ENCODE measurements around the gene TOMM6. TPM values are rescaled to one million over a fixed set of nuclear protein-coding genes. Genes with fewer than 3 reads are reported as not detected.

Gene TOMM6
- total and polyA plus RNA-seq, 3 donors from 2014 or later = 168 to 233 (median 172) TPM

GRCh38 chr6:41757271-41757670 lies 30.2 kb upstream of the TOMM6 start:
- Histone ChIP-seq H3K4me1 (no peaks in the 10 kb centered on the region), H3K9me3 (no peaks in the 10 kb centered on the region), H3K27ac (no peak overlapping the region), H3K27me3 (no peaks in the 10 kb centered on the region), H3K36me3 (ENCODE audit: low read depth, missing control alignments) (no peaks in the 10 kb centered on the region), H3K4me3 (no peak overlapping the region)
- WGBS, 2 donors = 86 to 87% methylated on average over 4 to 6 of the region's 6 CpGs
- TF ChIP-seq CTCF (IDR thresholded peaks at IDR 0.05) = no peak
- no peak for TF ChIP-seq POLR2A (IDR thresholded peaks at IDR 0.05)
- intact Hi-C loops (cut with DNase I; ENCODE audit: low total_unique reads) = no loop called here
- DNase-seq = no peak

- intact Hi-C loops (cut with DNase I; ENCODE audit: low total_unique reads) = no loop called here
- H3K36me3 ChIP-seq (ENCODE audit: low read depth, missing control alignments) = no peaks in the 10 kb centered on the region
- H3K4me1 ChIP-seq = no peaks in the 10 kb centered on the region
- 48 to 74% methylated on average over 5 to 8 of the region's 8 CpGs for WGBS, 2 donors
- no peak overlapping the region for H3K27ac ChIP-seq
- H3K4me3 ChIP-seq = no peak overlapping the region
- DNase-seq = no peak
- no peaks in the 10 kb centered on the region for H3K9me3 ChIP-seq
- TF ChIP-seq POLR2A (IDR thresholded peaks at IDR 0.05) (no peak), CTCF (IDR thresholded peaks at IDR 0.05) (no peak)
- no peaks in the 10 kb centered on the region for H3K27me3 ChIP-seq
Measured at GRCh38 chr6:41757931-41758640, 29.4 kb upstream of the TOMM6 start.

- TF ChIP-seq CTCF (IDR thresholded peaks at IDR 0.05) (no peak), POLR2A (IDR thresholded peaks at IDR 0.05) (no peak)
- 83% methylated on average over 6 of the region's 6 CpGs; no CpG with 5 or more reads in 1 of the 2 donors for WGBS, 2 donors
- Histone ChIP-seq H3K27ac (no peak overlapping the region), H3K4me1 (no peaks in the 10 kb centered on the region), H3K4me3 (no peak overlapping the region), H3K9me3 (no peaks in the 10 kb centered on the region), H3K36me3 (ENCODE audit: low read depth, missing control alignments) (no peaks in the 10 kb centered on the region), H3K27me3 (no peaks in the 10 kb centered on the region)
- intact Hi-C loops (cut with DNase I; ENCODE audit: low total_unique reads) = no loop called here
- no peak for DNase-seq
Measured at GRCh38 chr6:41758641-41759035, 28.9 kb upstream of the TOMM6 start.

GRCh38 chr6:41759106-41759904 lies 28.2 kb upstream of the TOMM6 start:
- Histone ChIP-seq H3K4me3 (no peak overlapping the region), H3K27me3 (no peaks in the 10 kb centered on the region), H3K4me1 (no peaks in the 10 kb centered on the region), H3K36me3 (ENCODE audit: low read depth, missing control alignments) (no peaks in the 10 kb centered on the region), H3K27ac (no peak overlapping the region), H3K9me3 (no peaks in the 10 kb centered on the region)
- 88 to 93% methylated on average over 13 of the region's 13 CpGs for WGBS, 2 donors
- TF ChIP-seq POLR2A (IDR thresholded peaks at IDR 0.05) = no peak
- TF ChIP-seq CTCF (IDR thresholded peaks at IDR 0.05) = no peak
- intact Hi-C loops (cut with DNase I; ENCODE audit: low total_unique reads) = no loop called here
- DNase-seq = no peak

Measured in testis (tissue), 3 donors.